HL-60 (cell line): ENCODE results near the gene WWOX.

Experiments
- DNase-seq, 2 experiments: peaks; one replicate each; pipeline ENCODE4 v3.0.0-alpha.2; 2010 to 2020; ENCODE audit warnings: low read depth in 1 of 2, low spot score in 1 of 2
- H3K27ac ChIP-seq: fragments of 250-450 bp; sonication (Bioruptor Pico); replicated peaks from 2 replicates; pipeline ENCODE4 v1.5.1; 2020; ENCODE audit warnings: mild to moderate bottlenecking, moderate library complexity
- H3K27me3 ChIP-seq: fragments of 250-450 bp; sonication (Bioruptor Pico); 2 replicates; pipeline ENCODE4 v1.5.1; 2021; ENCODE audit warnings: mild to moderate bottlenecking, moderate library complexity; ENCODE audit not compliant: insufficient read depth, poor library complexity, severe bottlenecking
- H3K4me3 ChIP-seq: replicated peaks from 2 replicates; pipeline ENCODE4 v1.5.1; 2011; ENCODE audit warnings: mild to moderate bottlenecking, control low read depth, low read length; ENCODE audit not compliant: insufficient read depth
- CTCF ChIP-seq: IDR thresholded peaks from one replicate; pipeline ENCODE4 v1.5.1; 2011; ENCODE audit warnings: low read length, control low read depth, inconsistent platforms; ENCODE audit not compliant: insufficient read depth
- GABPA ChIP-seq: IDR thresholded peaks from 2 replicates; pipeline ENCODE4 v1.6.1; 2012; ENCODE audit warnings: low read depth
- POLR2AphosphoS5 ChIP-seq: IDR thresholded peaks from 2 replicates; pipeline ENCODE4 v1.6.1; 2012; ENCODE audit warnings: low read depth
- REST ChIP-seq: IDR thresholded peaks from 2 replicates; pipeline ENCODE4 v1.6.1; 2012; ENCODE audit warnings: low read depth; ENCODE audit not compliant: insufficient replicate concordance
- SPI1 ChIP-seq: IDR thresholded peaks from 2 replicates; pipeline ENCODE4 v1.6.1; 2012; ENCODE audit warnings: low read depth, mild to moderate bottlenecking, borderline replicate concordance

WWOX gene

GRCh38 chr16:78862022-78862421 is 762.6 kb downstream of the WWOX start:
- no peak for DNase-seq
- Histone ChIP-seq H3K27ac (no peak overlapping the region), H3K27me3 (no peaks in the 10 kb centered on the region), H3K4me3 (no peak overlapping the region)
- TF ChIP-seq SPI1 (no peak), GABPA (no peak), POLR2AphosphoS5 (no peak), REST (no peak), CTCF (no peak)

GRCh38 chr16:78866521-78866920 is 767.1 kb downstream of the WWOX start:
- Histone ChIP-seq H3K4me3 (no peak overlapping the region), H3K27ac (no peak overlapping the region)
- TF ChIP-seq GABPA (no peak), CTCF (no peak), SPI1 (no peak), POLR2AphosphoS5 (no peak), REST (no peak)

GRCh38 chr16:78869492-78869891 is 770.0 kb downstream of the WWOX start:
- H3K27ac ChIP-seq, result no peak overlapping the region
- no peak for TF ChIP-seq CTCF
- no peak for TF ChIP-seq GABPA
- TF ChIP-seq REST, result no peak
- TF ChIP-seq POLR2AphosphoS5, result no peak
- no peak for TF ChIP-seq SPI1
- no peak for DNase-seq
- no peak overlapping the region for H3K4me3 ChIP-seq
- no peaks in the 10 kb centered on the region for H3K27me3 ChIP-seq

More at GRCh38 chr16:78866521-78866920, 767.1 kb downstream of the WWOX start:
- DNase-seq, result no peak
- H3K27me3 ChIP-seq, result no peaks in the 10 kb centered on the region
